Osteocyte (in vitro differentiated cells): ENCODE results near the gene B3GALT4. TPM values are rescaled to one million over a fixed set of nuclear protein-coding genes. Genes with fewer than 3 reads are reported as not detected.

Experiments
- DNase-seq: peaks from one replicate; pipeline ENCODE4 v3.0.0; 2021; ENCODE audit warnings: mixed read lengths; ENCODE audit not compliant: unreplicated experiment; ENCODE audit errors: extremely low spot score
- H3K27ac Mint-ChIP-seq: one replicate; pipeline ENCODE4 v1.8.0; 2021; ENCODE audit warnings: mild to moderate bottlenecking, mixed read lengths; ENCODE audit not compliant: unreplicated experiment
- H3K27me3 Mint-ChIP-seq: one replicate; pipeline ENCODE4 v1.8.0; 2021; ENCODE audit warnings: mixed read lengths; ENCODE audit not compliant: unreplicated experiment
- H3K36me3 Mint-ChIP-seq: one replicate; pipeline ENCODE4 v1.8.0; 2021; ENCODE audit warnings: mixed read lengths; ENCODE audit not compliant: unreplicated experiment
- H3K4me1 Mint-ChIP-seq: one replicate; pipeline ENCODE4 v1.8.0; 2021; ENCODE audit warnings: mixed read lengths; ENCODE audit not compliant: unreplicated experiment
- H3K4me3 Mint-ChIP-seq: one replicate; pipeline ENCODE4 v1.8.0; 2021; ENCODE audit warnings: mild to moderate bottlenecking, moderate library complexity, mixed read lengths; ENCODE audit not compliant: unreplicated experiment
- H3K9me3 Mint-ChIP-seq: one replicate; pipeline ENCODE4 v1.8.0; 2021; ENCODE audit warnings: mixed read lengths; ENCODE audit not compliant: unreplicated experiment
- CTCF ChIP-seq: fragments of 200-600 bp; sonication (generic); IDR thresholded peaks from 2 replicates; pipeline ENCODE4 v1.5.0; 2021; ENCODE audit warnings: antibody characterized with exemption, mild to moderate bottlenecking, moderate library complexity
- microRNA-seq: library from miRNA; unstranded; fragments of <30 nt; microRNA quantifications from one replicate; pipeline ENCODE4 v1.1.0, GENCODE V29; 2020; ENCODE audit not compliant: unreplicated experiment
- total RNA-seq: library from RNA; stranded (reverse); gene quantifications from 2 replicates; pipeline ENCODE4 v1.2.1, GENCODE V29; 2021

The B3GALT4 gene
- total RNA-seq, 1 donor from 2014 or later = 6.3 TPM

GRCh38 chr6:33320315-33321181 is 43.6 kb downstream of the B3GALT4 start:
- no peak for TF ChIP-seq CTCF
- no peaks in the 10 kb centered on the region for H3K9me3 Mint-ChIP-seq
- peak overlapping the region; percentile 68 for H3K4me3 Mint-ChIP-seq
- H3K4me1 Mint-ChIP-seq = peaks cover 55% of the 10 kb centered on the region
- peaks cover 20% of the 10 kb centered on the region for H3K36me3 Mint-ChIP-seq
- H3K27ac Mint-ChIP-seq = peak overlapping the region; percentile 12
- DNase-seq = no peak
- no peaks in the 10 kb centered on the region for H3K27me3 Mint-ChIP-seq

- H3K27me3 Mint-ChIP-seq = no peaks in the 10 kb centered on the region
- H3K4me1 Mint-ChIP-seq = peaks cover 53% of the 10 kb centered on the region
- TF ChIP-seq CTCF = no peak
- peak overlapping the region; percentile 68 for H3K4me3 Mint-ChIP-seq
- DNase-seq = no peak
- H3K9me3 Mint-ChIP-seq = no peaks in the 10 kb centered on the region
- H3K36me3 Mint-ChIP-seq = peaks cover 18% of the 10 kb centered on the region
- peak overlapping the region; percentile 34 for H3K27ac Mint-ChIP-seq
Observed at GRCh38 chr6:33321227-33321626, 44.3 kb downstream of the B3GALT4 start.

- Mint-ChIP-seq H3K9me3 (no peaks in the 10 kb centered on the region), H3K4me1 (peaks cover 38% of the 10 kb centered on the region), H3K4me3 (peak overlapping the region; percentile 97), H3K27ac (peak overlapping the region; percentile 94), H3K27me3 (no peaks in the 10 kb centered on the region), H3K36me3 (peaks cover 14% of the 10 kb centered on the region)
- TF ChIP-seq CTCF = no peak
- no peak for DNase-seq
Observed at GRCh38 chr6:33323623-33323948, 46.7 kb downstream of the B3GALT4 start.

GRCh38 chr6:33324125-33324524 is 47.2 kb downstream of the B3GALT4 start:
- Mint-ChIP-seq H3K27me3 (no peaks in the 10 kb centered on the region), H3K27ac (no peak overlapping the region), H3K4me1 (peaks cover 35% of the 10 kb centered on the region), H3K4me3 (peak overlapping the region; percentile 97), H3K36me3 (peaks cover 10% of the 10 kb centered on the region), H3K9me3 (no peaks in the 10 kb centered on the region)
- no peak for DNase-seq
- TF ChIP-seq CTCF = no peak

Small RNA genes within 50 kb of the gene (microRNA-seq; reads per million reads assigned to microRNA genes)
- gene MIR6834 = not detected
- not detected for gene MIR6873

Other genes starting within 250 kb of the B3GALT4 start
- 1.8 and 2.0 TPM in 2 replicates for gene HLA-DPA1, start 203.5 kb upstream of the B3GALT4 start, total RNA-seq
- 4.7 and 5.5 TPM in 2 replicates for gene HLA-DPB1, start 201.1 kb upstream of the B3GALT4 start, total RNA-seq
- gene COL11A2, start 84.7 kb upstream of the B3GALT4 start, total RNA-seq = 2.7 and 3.3 TPM in 2 replicates
- 53.1 and 58.3 TPM in 2 replicates for gene RXRB, start 76.5 kb upstream of the B3GALT4 start, total RNA-seq
- 201 and 209 TPM in 2 replicates for gene SLC39A7, start 76.3 kb upstream of the B3GALT4 start, total RNA-seq
- gene HSD17B8, start 72.5 kb upstream of the B3GALT4 start, total RNA-seq = 2.4 and 3.5 TPM in 2 replicates
- gene RING1, start 68.6 kb upstream of the B3GALT4 start, total RNA-seq = 56.6 and 58.8 TPM in 2 replicates
- 60.3 and 67.4 TPM in 2 replicates for gene VPS52, start 5.2 kb upstream of the B3GALT4 start, total RNA-seq
- 2,180 and 2,216 TPM in 2 replicates for gene RPS18, start 5.0 kb upstream of the B3GALT4 start, total RNA-seq
- 59.1 and 63.4 TPM in 2 replicates for gene WDR46, start 12.1 kb downstream of the B3GALT4 start, total RNA-seq
- 29.7 and 30.3 TPM in 2 replicates for gene PFDN6, start 12.5 kb downstream of the B3GALT4 start, total RNA-seq
- 72.4 and 77.6 TPM in 2 replicates for gene RGL2, start 21.8 kb downstream of the B3GALT4 start, total RNA-seq
- 117 and 130 TPM in 2 replicates for gene TAPBP, start 37.0 kb downstream of the B3GALT4 start, total RNA-seq
- gene ZBTB22, start 40.6 kb downstream of the B3GALT4 start, total RNA-seq = 29.3 and 30.6 TPM in 2 replicates
- 30.1 and 30.4 TPM in 2 replicates for gene DAXX, start 45.8 kb downstream of the B3GALT4 start, total RNA-seq
- gene KIFC1, start 114.7 kb downstream of the B3GALT4 start, total RNA-seq = 10.8 and 11.6 TPM in 2 replicates
- gene PHF1, start 133.9 kb downstream of the B3GALT4 start, total RNA-seq = 50.3 and 53.5 TPM in 2 replicates
- gene CUTA, start 141.0 kb downstream of the B3GALT4 start, total RNA-seq = 302 and 325 TPM in 2 replicates
- 30.7 and 34.7 TPM in 2 replicates for gene SYNGAP1, start 142.9 kb downstream of the B3GALT4 start, total RNA-seq
- gene ZBTB9, start 177.5 kb downstream of the B3GALT4 start, total RNA-seq = 7.0 and 7.5 TPM in 2 replicates